GM12878 (cell line): Measurements from ENCODE around the gene XRCC4. TPM values are rescaled to one million over a fixed set of nuclear protein-coding genes. Genes with fewer than 3 reads are reported as not detected.

Experiments used
- ATAC-seq: fragments of 200-7000 bp; cut with Tn5 transposase; 3 replicates; pipeline ENCODE4 v1.9.1; 2020; ENCODE audit warnings: mild to moderate bottlenecking, moderate library complexity
- BruUV-seq: library from RNA; stranded (reverse); fragments of 400-500 nt; replicated peaks from 2 replicates; lab custom pipeline; 2021; lab: Mats Ljungman, UMichigan
- CTCF ChIA-PET: fragments of 300-600 bp; sonication (Branson Sonifier 250); formaldehyde crosslinking; extraction: SDS; loops from one replicate; lab custom pipeline; 2021; ENCODE audit warnings: inconsistent platforms; lab: Yijun Ruan, JAX
- POLR2A ChIA-PET: fragments of 350-600 bp; formaldehyde crosslinking; extraction: SDS; loops from one replicate; lab custom pipeline; 2021; ENCODE audit warnings: inconsistent platforms; lab: Charles Lee
- RAD21 ChIA-PET: fragments of 300-600 bp; sonication (Branson Sonifier 250); formaldehyde crosslinking; loops from one replicate; lab custom pipeline; 2023; ENCODE audit warnings: antibody characterized with exemption; ENCODE audit not compliant: unreplicated experiment; lab: Charles Lee
- SMC1A ChIA-PET: fragments of 300-600 bp; sonication (Branson Sonifier 250); formaldehyde crosslinking; loops from one replicate; lab custom pipeline; 2023; ENCODE audit not compliant: unreplicated experiment, uncharacterized antibody; lab: Charles Lee
- DNase-seq: peaks from one replicate; pipeline ENCODE4 v3.0.0-alpha.2; 2011; ENCODE audit warnings: low read depth, low spot score
- FAIRE-seq: peaks from 3 replicates; lab custom pipeline; 2011; peaks lifted over from hg19 to GRCh38; lab: Jason Lieb, UNC
- H2AFZ ChIP-seq: 2 replicates; pipeline ENCODE4 v1.6.0; 2011; ENCODE audit warnings: low read depth, low read length, control low read depth; ENCODE audit not compliant: control insufficient read depth
- H3K27ac ChIP-seq: 2 replicates; pipeline ENCODE4 v1.5.1; 2011; ENCODE audit warnings: control low read depth; ENCODE audit not compliant: control insufficient read depth, insufficient read depth
- H3K27me3 ChIP-seq, 2 experiments: replicated peaks in 1 of 2; 2 replicates each; pipeline versions ENCODE4 v1.6.0 to v1.6.1; 2011; ENCODE audit warnings: low read length in 1 of 2; ENCODE audit not compliant: control insufficient read depth in 2 of 2, insufficient read depth in 2 of 2
- H3K36me3 ChIP-seq, 2 experiments: 2 replicates each; pipeline ENCODE4 v1.5.1; 2011; ENCODE audit warnings: low read length in 1 of 2; ENCODE audit not compliant: control insufficient read depth in 2 of 2, insufficient read depth in 2 of 2
- H3K4me1 ChIP-seq: 2 replicates; pipeline ENCODE4 v1.6.1; 2011; ENCODE audit warnings: mild to moderate bottlenecking, low read length, moderate library complexity, mixed read lengths; ENCODE audit not compliant: control insufficient read depth, insufficient read depth
- H3K4me2 ChIP-seq: 2 replicates; pipeline ENCODE4 v1.6.0; 2011; ENCODE audit warnings: control low read depth; ENCODE audit not compliant: control insufficient read depth, insufficient read depth
- H3K4me3 ChIP-seq: fragments of 200-600 bp; sonication (generic); 2 replicates; pipeline ENCODE4 v1.5.1; 2016
- H3K79me2 ChIP-seq: 2 replicates; pipeline ENCODE4 v1.6.0; 2011; ENCODE audit warnings: low read length; ENCODE audit not compliant: control insufficient read depth, insufficient read depth
- H3K9ac ChIP-seq: 2 replicates; pipeline ENCODE4 v1.8.0; 2011; ENCODE audit warnings: low read length, control low read depth, mixed read lengths; ENCODE audit not compliant: control insufficient read depth, insufficient read depth
- H3K9me3 ChIP-seq: replicated peaks from 3 replicates; pipeline ENCODE4 v1.5.1; 2011; ENCODE audit warnings: mild to moderate bottlenecking, low read length; ENCODE audit not compliant: control insufficient read depth, insufficient read depth
- H4K20me1 ChIP-seq: 2 replicates; pipeline ENCODE4 v1.6.0; 2011; ENCODE audit not compliant: control insufficient read depth, insufficient read depth
- CHD4 ChIP-seq: fragments of 200-600 bp; sonication (generic); IDR thresholded peaks from 2 replicates; pipeline ENCODE4 v1.6.1; 2016; ENCODE audit warnings: mild to moderate bottlenecking
- FOS ChIP-seq: IDR thresholded peaks from 3 replicates; pipeline ENCODE4 v1.6.1; 2011; ENCODE audit warnings: borderline replicate concordance; ENCODE audit not compliant: insufficient read length; ENCODE audit errors: extremely low read depth
- GABPA ChIP-seq: IDR thresholded peaks from 2 replicates; pipeline ENCODE4 v1.6.1; 2014; ENCODE audit warnings: antibody characterized with exemption, low read depth, mild to moderate bottlenecking, inconsistent platforms
- GATAD2B ChIP-seq: fragments of 450-650 bp; conservative IDR thresholded peaks from 2 replicates; pipeline ENCODE4 v1.6.1; 2017; ENCODE audit warnings: low read depth, mild to moderate bottlenecking, moderate library complexity
- IKZF2 ChIP-seq, 2 experiments: fragments of 450-650 bp; IDR thresholded peaks; 2 replicates each; pipeline ENCODE4 v1.6.1; 2017; ENCODE audit warnings: mild to moderate bottlenecking in 2 of 2, moderate library complexity in 2 of 2
- NFXL1 ChIP-seq: fragments of 450-650 bp; IDR thresholded peaks from 2 replicates; pipeline ENCODE4 v1.6.1; 2017; ENCODE audit warnings: antibody characterized with exemption, mild to moderate bottlenecking, borderline replicate concordance
- NRF1 ChIP-seq: conservative IDR thresholded peaks from 2 replicates; pipeline ENCODE4 v1.6.1; 2011; ENCODE audit warnings: mild to moderate bottlenecking, low read depth, low read length, improper control_type of control experiment
- SIN3A ChIP-seq: IDR thresholded peaks from 2 replicates; pipeline ENCODE4 v1.6.1; 2012; ENCODE audit warnings: low read depth, low read length, improper control_type of control experiment
- TCF3 ChIP-seq: IDR thresholded peaks from 2 replicates; pipeline ENCODE4 v1.6.1; 2012; ENCODE audit warnings: low read depth, mild to moderate bottlenecking, low read length, borderline replicate concordance; ENCODE audit not compliant: insufficient read depth
- ZSCAN29 ChIP-seq: fragments of 450-650 bp; IDR thresholded peaks from 2 replicates; pipeline ENCODE4 v1.6.1; 2017; ENCODE audit warnings: mild to moderate bottlenecking, moderate library complexity
- WGBS: methylation state at CpG from one replicate; pipeline ENCODE4 v1.1.6; 2016; ENCODE audit warnings: low lambda C conversion rate; ENCODE audit not compliant: insufficient replicate concordance, insufficient coverage; ENCODE audit errors: missing lambda C conversion rate; 5-methylcytosine and 5-hydroxymethylcytosine counted together
- in situ Hi-C: fragments of 300-500 bp; cut with MboI; formaldehyde crosslinking; loops from 9 replicates; pipeline ENCODE4 v1.14.3; 2018; ENCODE audit warnings: mixed read lengths
- intact Hi-C: fragments of 100-400 bp; cut with micrococcal nuclease; formaldehyde crosslinking; loops from one replicate; pipeline ENCODE4 v1.14.2; 2022; ENCODE audit not compliant: unreplicated experiment
- polyA plus RNA-seq, 11 experiments: library from polyadenylated mRNA; depleted of rRNA in 4 of 11; unstranded in 6 of 11; stranded (reverse) in 5 of 11; fragments of >200 nt; fragmentation: Nextera tagmentation in 4 of 11; fragmentation: Illumina TruSeq in 1 of 11; extraction: Ambion mirVana in 4 of 11; extraction: Trizol in 1 of 11; gene quantifications; 1 replicate in 1 of 11; 2 replicates in 10 of 11; pipeline versions ENCODE4 v1.2.1 to v1.2.3, GENCODE V29; 2011 to 2016; ENCODE audit warnings: inconsistent platforms in 2 of 11, missing spikeins in 2 of 11, low read depth in 1 of 11
- total RNA-seq, 4 experiments: library from RNA; depleted of rRNA in 3 of 4; stranded (reverse); fragments of >200 nt in 3 of 4; fragmentation: Illumina TruSeq in 1 of 4; extraction: Trizol in 1 of 4; gene quantifications; 2 replicates each; pipeline versions ENCODE4 v1.2.1 to v1.2.3, GENCODE V29; 2013 to 2021
- TF ChIP-seq, protein P1 (sequence below): fragments of 450-650 bp; IDR thresholded peaks from 2 replicates; pipeline ENCODE4 v1.6.1; 2017; ENCODE audit warnings: borderline replicate concordance
- TF ChIP-seq, protein P2 (sequence below): fragments of 450-650 bp; IDR thresholded peaks from 2 replicates; pipeline ENCODE4 v1.6.1; 2017; ENCODE audit warnings: mild to moderate bottlenecking, moderate library complexity

Gene XRCC4
- total and polyA plus RNA-seq, 10 of the 15 experiments (the other 5 are each of a cell fraction or from before 2014, with no cell fraction given): 12.1 to 53.6 (median 25.8) TPM

DNA sequence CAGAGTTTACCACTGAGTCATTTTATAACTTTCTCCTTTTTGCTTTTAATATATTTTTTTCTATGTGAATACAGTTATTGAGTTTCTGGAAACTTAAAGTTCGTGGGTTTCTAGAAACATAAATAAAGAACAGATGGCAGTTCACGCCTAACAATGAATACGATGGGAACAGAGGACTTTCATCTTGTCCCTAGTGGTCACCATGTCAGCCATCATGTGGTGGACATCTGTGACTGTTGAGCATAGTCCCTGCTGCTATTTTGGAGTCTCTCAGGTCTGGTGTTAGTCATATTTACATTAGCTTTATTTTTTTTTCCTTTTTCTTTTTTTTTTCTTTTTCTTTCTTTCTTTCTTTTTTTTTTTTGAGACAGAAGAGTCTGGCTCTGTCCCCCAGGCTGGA is 85.3 kb downstream of the XRCC4 start:
- ChIA-PET POLR2A (no interaction called here), SMC1A (interaction anchor here (1.1 to 1.3 kb wide), 2 partner anchors 12 to 498 kb away, joined by 3 to 4 read pairs; no protein-coding TSS in a partner anchor), RAD21 (no interaction called here), CTCF (no interaction called here)
- Histone ChIP-seq H3K36me3 (no peaks in the 10 kb centered on the region), H3K4me2 (no peak overlapping the region), H3K4me3 (no peak overlapping the region), H2AFZ (no peak overlapping the region), H4K20me1 (no peaks in the 10 kb centered on the region), H3K27me3 (no peaks in the 10 kb centered on the region), H3K9ac (no peak overlapping the region), H3K79me2 (no peaks in the 10 kb centered on the region), H3K27ac (no peak overlapping the region), H3K4me1 (no peaks in the 10 kb centered on the region), H3K9me3 (no peaks in the 10 kb centered on the region)
- DNase-seq: no peak
- FAIRE-seq: no peak
- intact Hi-C loops (no loop called here), in situ Hi-C loops (no loop called here)
- TF ChIP-seq, protein P1, sequence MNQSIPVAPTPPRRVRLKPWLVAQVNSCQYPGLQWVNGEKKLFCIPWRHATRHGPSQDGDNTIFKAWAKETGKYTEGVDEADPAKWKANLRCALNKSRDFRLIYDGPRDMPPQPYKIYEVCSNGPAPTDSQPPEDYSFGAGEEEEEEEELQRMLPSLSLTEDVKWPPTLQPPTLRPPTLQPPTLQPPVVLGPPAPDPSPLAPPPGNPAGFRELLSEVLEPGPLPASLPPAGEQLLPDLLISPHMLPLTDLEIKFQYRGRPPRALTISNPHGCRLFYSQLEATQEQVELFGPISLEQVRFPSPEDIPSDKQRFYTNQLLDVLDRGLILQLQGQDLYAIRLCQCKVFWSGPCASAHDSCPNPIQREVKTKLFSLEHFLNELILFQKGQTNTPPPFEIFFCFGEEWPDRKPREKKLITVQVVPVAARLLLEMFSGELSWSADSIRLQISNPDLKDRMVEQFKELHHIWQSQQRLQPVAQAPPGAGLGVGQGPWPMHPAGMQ: no peak
- TF ChIP-seq FOS: no peak
- TF ChIP-seq, protein P2, sequence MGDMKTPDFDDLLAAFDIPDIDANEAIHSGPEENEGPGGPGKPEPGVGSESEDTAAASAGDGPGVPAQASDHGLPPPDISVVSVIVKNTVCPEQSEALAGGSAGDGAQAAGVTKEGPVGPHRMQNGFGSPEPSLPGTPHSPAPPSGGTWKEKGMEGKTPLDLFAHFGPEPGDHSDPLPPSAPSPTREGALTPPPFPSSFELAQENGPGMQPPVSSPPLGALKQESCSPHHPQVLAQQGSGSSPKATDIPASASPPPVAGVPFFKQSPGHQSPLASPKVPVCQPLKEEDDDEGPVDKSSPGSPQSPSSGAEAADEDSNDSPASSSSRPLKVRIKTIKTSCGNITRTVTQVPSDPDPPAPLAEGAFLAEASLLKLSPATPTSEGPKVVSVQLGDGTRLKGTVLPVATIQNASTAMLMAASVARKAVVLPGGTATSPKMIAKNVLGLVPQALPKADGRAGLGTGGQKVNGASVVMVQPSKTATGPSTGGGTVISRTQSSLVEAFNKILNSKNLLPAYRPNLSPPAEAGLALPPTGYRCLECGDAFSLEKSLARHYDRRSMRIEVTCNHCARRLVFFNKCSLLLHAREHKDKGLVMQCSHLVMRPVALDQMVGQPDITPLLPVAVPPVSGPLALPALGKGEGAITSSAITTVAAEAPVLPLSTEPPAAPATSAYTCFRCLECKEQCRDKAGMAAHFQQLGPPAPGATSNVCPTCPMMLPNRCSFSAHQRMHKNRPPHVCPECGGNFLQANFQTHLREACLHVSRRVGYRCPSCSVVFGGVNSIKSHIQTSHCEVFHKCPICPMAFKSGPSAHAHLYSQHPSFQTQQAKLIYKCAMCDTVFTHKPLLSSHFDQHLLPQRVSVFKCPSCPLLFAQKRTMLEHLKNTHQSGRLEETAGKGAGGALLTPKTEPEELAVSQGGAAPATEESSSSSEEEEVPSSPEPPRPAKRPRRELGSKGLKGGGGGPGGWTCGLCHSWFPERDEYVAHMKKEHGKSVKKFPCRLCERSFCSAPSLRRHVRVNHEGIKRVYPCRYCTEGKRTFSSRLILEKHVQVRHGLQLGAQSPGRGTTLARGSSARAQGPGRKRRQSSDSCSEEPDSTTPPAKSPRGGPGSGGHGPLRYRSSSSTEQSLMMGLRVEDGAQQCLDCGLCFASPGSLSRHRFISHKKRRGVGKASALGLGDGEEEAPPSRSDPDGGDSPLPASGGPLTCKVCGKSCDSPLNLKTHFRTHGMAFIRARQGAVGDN: no peak
- TF ChIP-seq GABPA: no peak
- no peak for TF ChIP-seq GATAD2B
- no peak for TF ChIP-seq TCF3
- TF ChIP-seq IKZF2 (IDR thresholded peaks at IDR 0.05): no peak
- no peak for TF ChIP-seq NFXL1
- no peak for TF ChIP-seq NRF1
- TF ChIP-seq SIN3A: no peak
- TF ChIP-seq CHD4: no peak
- TF ChIP-seq ZSCAN29: no peak
- 64% methylated on average over 3 of the region's 3 CpGs for WGBS
- BruUV-seq: no TSS peak
- no peak for ATAC-seq
